ENCODE measurements around the gene MAD2L1BP. TPM values are rescaled to one million over a fixed set of nuclear protein-coding genes. Genes with fewer than 3 reads are reported as not detected.
"Not testable (repeated sequence)": the region's sequence is repeated elsewhere in the genome, so short reads cannot be mapped to it uniquely, and the experiment has no call there.

The MAD2L1BP gene
- total RNA-seq, 1 donor from 2014 or later, result 25.1 TPM

- H3K9ac ChIP-seq (ENCODE audit: low read depth in 1 of 3, low read length in 3 of 3), result no peak overlapping the region
- peaks cover 23 to 35% (median 33%) of the 10 kb centered on the region in 3 donors for H3K4me1 ChIP-seq (ENCODE audit: control insufficient read depth in 3 of 3, insufficient read depth in 3 of 3, low read length in 3 of 3)
- H3K27ac ChIP-seq (ENCODE audit: low read depth, low read length), result no peak overlapping the region
- no peaks in the 10 kb centered on the region for H3K9me3 ChIP-seq (ENCODE audit: control insufficient read depth in 3 of 3, low read length in 3 of 3)
- H3K4me3 ChIP-seq (ENCODE audit: low read length in 3 of 3), result no peak overlapping the region
- no peaks in the 10 kb centered on the region for H3K27me3 ChIP-seq (ENCODE audit: control insufficient read depth in 3 of 3, insufficient read depth in 3 of 3, low read length in 3 of 3)
- peaks cover 48 to 58% (median 50%) of the 10 kb centered on the region in 3 donors for H3K36me3 ChIP-seq (ENCODE audit: control insufficient read depth in 3 of 3, insufficient read depth in 3 of 3, low read length in 3 of 3)
Observed at GRCh38 chr6:43625393-43625992, 10.1 kb upstream of the MAD2L1BP start.

GRCh38 chr6:43627008-43627825 lies 8.4 kb upstream of the MAD2L1BP start:
- H3K36me3 ChIP-seq (ENCODE audit: control insufficient read depth in 3 of 3, insufficient read depth in 3 of 3, low read length in 3 of 3), result peaks cover 32 to 40% (median 34%) of the 10 kb centered on the region in 3 donors

GRCh38 chr6:43628393-43629103 lies 7.1 kb upstream of the MAD2L1BP start:
- Histone ChIP-seq H3K27me3 (ENCODE audit: control insufficient read depth in 3 of 3, insufficient read depth in 3 of 3, low read length in 3 of 3) (no peaks in the 10 kb centered on the region), H3K4me3 (ENCODE audit: low read length in 3 of 3) (peak overlapping the region; percentile 88 to 89 (median 88))

More at GRCh38 chr6:43627008-43627825, 8.4 kb upstream of the MAD2L1BP start:
- Histone ChIP-seq H3K4me3 (ENCODE audit: low read length in 3 of 3) (peak overlapping the region; percentile 1 to 42 (median 34)), H3K4me1 (ENCODE audit: control insufficient read depth in 3 of 3, insufficient read depth in 3 of 3, low read length in 3 of 3) (peaks cover 27 to 39% (median 37%) of the 10 kb centered on the region in 3 donors), H3K27me3 (ENCODE audit: control insufficient read depth in 3 of 3, insufficient read depth in 3 of 3, low read length in 3 of 3) (no peaks in the 10 kb centered on the region), H3K9ac (ENCODE audit: low read depth in 1 of 3, low read length in 3 of 3) (peak overlapping the region; percentile 42 to 62 (median 58)), H3K9me3 (ENCODE audit: control insufficient read depth in 3 of 3, low read length in 3 of 3) (no peaks in the 10 kb centered on the region), H3K27ac (ENCODE audit: low read depth, low read length) (peak overlapping the region; percentile 46)

GRCh38 chr6:43629104-43629504 lies 6.5 kb upstream of the MAD2L1BP start, which contains the start of gene GTPBP2:
Gene GTPBP2 (minus strand): TSS chr6:43629264. CDS start chr6:43629162, 102 bp downstream.
- Histone ChIP-seq H3K4me1 (ENCODE audit: control insufficient read depth in 3 of 3, insufficient read depth in 3 of 3, low read length in 3 of 3) (peaks cover 27 to 39% (median 35%) of the 10 kb centered on the region in 3 donors), H3K27me3 (ENCODE audit: control insufficient read depth in 3 of 3, insufficient read depth in 3 of 3, low read length in 3 of 3) (no peaks in the 10 kb centered on the region), H3K4me3 (ENCODE audit: low read length in 3 of 3) (peak within 1 kb of the TSS; percentile 92 to 98 (median 97)), H3K27ac (ENCODE audit: low read depth, low read length) (peak within 1 kb of the TSS; percentile 98), H3K36me3 (ENCODE audit: control insufficient read depth in 3 of 3, insufficient read depth in 3 of 3, low read length in 3 of 3) (peaks cover 16 to 22% (median 19%) of the 10 kb centered on the region in 3 donors), H3K9me3 (ENCODE audit: control insufficient read depth in 3 of 3, low read length in 3 of 3) (no peaks in the 10 kb centered on the region), H3K9ac (ENCODE audit: low read depth in 1 of 3, low read length in 3 of 3) (peak within 1 kb of the TSS; percentile 96 to 99 (median 98))

More at GRCh38 chr6:43628393-43629103, 7.1 kb upstream of the MAD2L1BP start:
- Histone ChIP-seq H3K27ac (ENCODE audit: low read depth, low read length) (peak overlapping the region; percentile 86), H3K36me3 (ENCODE audit: control insufficient read depth in 3 of 3, insufficient read depth in 3 of 3, low read length in 3 of 3) (peaks cover 22 to 27% (median 25%) of the 10 kb centered on the region in 3 donors), H3K4me1 (ENCODE audit: control insufficient read depth in 3 of 3, insufficient read depth in 3 of 3, low read length in 3 of 3) (peaks cover 27 to 39% (median 37%) of the 10 kb centered on the region in 3 donors), H3K9ac (ENCODE audit: low read depth in 1 of 3, low read length in 3 of 3) (peak overlapping the region; percentile 85 to 89 (median 87)), H3K9me3 (ENCODE audit: control insufficient read depth in 3 of 3, low read length in 3 of 3) (no peaks in the 10 kb centered on the region)

DNA sequence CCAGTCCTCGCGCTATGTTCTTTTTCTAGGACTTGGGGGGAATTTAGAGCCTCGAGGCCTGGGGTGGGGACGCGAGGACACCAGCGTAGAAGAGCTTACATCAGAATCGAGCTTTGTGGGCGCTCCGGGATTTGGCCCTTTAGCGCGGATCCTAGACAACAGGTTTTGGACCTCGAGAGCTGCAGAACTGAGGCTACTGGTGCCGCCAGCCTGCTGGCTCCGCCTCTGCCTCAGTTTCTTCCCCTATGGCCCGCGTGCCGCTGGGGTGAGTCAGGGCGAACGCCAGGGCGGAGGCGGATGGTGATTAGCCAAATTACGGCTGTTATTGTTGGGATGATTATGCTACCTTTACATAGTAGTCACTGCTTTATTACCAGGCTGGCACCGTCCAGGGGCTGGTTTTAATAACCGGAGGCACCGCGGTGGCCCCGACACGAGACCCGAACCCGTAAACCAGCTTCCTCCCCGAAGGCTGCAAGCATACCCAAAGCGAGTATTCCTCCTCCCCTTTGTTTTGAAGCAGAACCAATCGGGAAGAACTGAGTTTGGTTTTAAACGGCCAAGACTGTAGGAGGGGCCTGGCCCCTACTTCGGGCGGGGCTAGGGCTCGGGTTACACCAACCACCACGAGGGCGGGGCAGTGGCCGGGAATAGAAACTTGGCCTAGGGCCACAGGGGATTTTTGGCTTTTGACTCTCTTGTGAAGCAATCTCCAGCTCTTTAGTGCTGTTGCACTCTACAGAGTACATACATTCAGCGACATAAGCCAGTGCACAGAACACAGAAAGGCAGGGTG lies 5.9 kb upstream of the MAD2L1BP start:
- peak overlapping the region; percentile 98 for H3K27ac ChIP-seq (ENCODE audit: low read depth, low read length)
- H3K36me3 ChIP-seq (ENCODE audit: control insufficient read depth in 3 of 3, insufficient read depth in 3 of 3, low read length in 3 of 3), result peaks cover 10 to 16% (median 14%) of the 10 kb centered on the region in 3 donors
- peak overlapping the region; percentile 92 to 98 (median 97) for H3K4me3 ChIP-seq (ENCODE audit: low read length in 3 of 3)
- no peaks in the 10 kb centered on the region for H3K9me3 ChIP-seq (ENCODE audit: control insufficient read depth in 3 of 3, low read length in 3 of 3)
- H3K27me3 ChIP-seq (ENCODE audit: control insufficient read depth in 3 of 3, insufficient read depth in 3 of 3, low read length in 3 of 3), result no peaks in the 10 kb centered on the region
- peak overlapping the region; percentile 96 to 99 (median 98) for H3K9ac ChIP-seq (ENCODE audit: low read depth in 1 of 3, low read length in 3 of 3)
- H3K4me1 ChIP-seq (ENCODE audit: control insufficient read depth in 3 of 3, insufficient read depth in 3 of 3, low read length in 3 of 3), result peaks cover 27 to 39% (median 29%) of the 10 kb centered on the region in 3 donors

GRCh38 chr6:43630980-43631619 lies 4.5 kb upstream of the MAD2L1BP start:
- Histone ChIP-seq H3K36me3 (ENCODE audit: control insufficient read depth in 3 of 3, insufficient read depth in 3 of 3, low read length in 3 of 3) (peaks cover 0 to 2% (median 0%) of the 10 kb centered on the region in 3 donors), H3K4me1 (ENCODE audit: control insufficient read depth in 3 of 3, insufficient read depth in 3 of 3, low read length in 3 of 3) (peaks cover 32 to 48% (median 33%) of the 10 kb centered on the region in 3 donors), H3K27me3 (ENCODE audit: control insufficient read depth in 3 of 3, insufficient read depth in 3 of 3, low read length in 3 of 3) (no peaks in the 10 kb centered on the region), H3K4me3 (ENCODE audit: low read length in 3 of 3) (no peak overlapping the region), H3K9me3 (ENCODE audit: control insufficient read depth in 3 of 3, low read length in 3 of 3) (no peaks in the 10 kb centered on the region), H3K27ac (ENCODE audit: low read depth, low read length) (peak overlapping the region; percentile 98), H3K9ac (ENCODE audit: low read depth in 1 of 3, low read length in 3 of 3) (peak overlapping the region in 2 of 3 donors; percentile 9 to 21)

DNA sequence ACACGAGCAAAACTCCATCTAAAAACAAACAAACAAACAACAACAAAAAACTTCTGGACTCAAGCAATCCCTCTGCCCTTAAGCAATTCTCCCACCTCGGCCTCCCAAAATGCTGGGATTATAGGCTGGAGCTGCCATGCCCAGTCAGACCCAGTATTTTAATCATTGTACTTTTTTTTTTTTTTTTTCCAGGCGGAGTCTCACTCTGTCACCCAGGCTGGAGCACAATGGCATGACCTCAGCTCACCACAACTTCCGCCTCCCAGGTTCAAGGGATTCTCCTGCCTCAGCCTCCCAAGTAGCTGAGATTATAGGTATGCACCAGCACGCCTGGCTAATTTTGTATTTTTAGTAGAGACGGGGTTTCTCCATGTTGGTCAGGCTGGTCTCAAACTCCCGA lies 2.6 kb upstream of the MAD2L1BP start:
- H3K27me3 ChIP-seq (ENCODE audit: control insufficient read depth in 3 of 3, insufficient read depth in 3 of 3, low read length in 3 of 3); H3K4me3 ChIP-seq (ENCODE audit: low read length in 3 of 3); H3K9ac ChIP-seq (ENCODE audit: low read depth in 1 of 3, low read length in 3 of 3); H3K27ac ChIP-seq (ENCODE audit: low read depth, low read length); H3K36me3 ChIP-seq (ENCODE audit: control insufficient read depth in 3 of 3, insufficient read depth in 3 of 3, low read length in 3 of 3); H3K9me3 ChIP-seq (ENCODE audit: control insufficient read depth in 3 of 3, low read length in 3 of 3): not testable (repeated sequence)
- H3K4me1 ChIP-seq (ENCODE audit: control insufficient read depth in 3 of 3, insufficient read depth in 3 of 3, low read length in 3 of 3), result peaks cover 31 to 45% (median 33%) of the 10 kb centered on the region in 3 donors

- H3K36me3 ChIP-seq (ENCODE audit: control insufficient read depth in 3 of 3, insufficient read depth in 3 of 3, low read length in 3 of 3), result peaks cover 2 to 14% (median 5%) of the 10 kb centered on the region in 3 donors
- H3K9ac ChIP-seq (ENCODE audit: low read depth in 1 of 3, low read length in 3 of 3), result no peak overlapping the region
- no peaks in the 10 kb centered on the region for H3K9me3 ChIP-seq (ENCODE audit: control insufficient read depth in 3 of 3, low read length in 3 of 3)
- H3K27ac ChIP-seq (ENCODE audit: low read depth, low read length), result peak overlapping the region; percentile 85
- H3K4me3 ChIP-seq (ENCODE audit: low read length in 3 of 3), result peak overlapping the region in 2 of 3 donors; percentile 95 to 97
- peaks cover 28 to 39% (median 34%) of the 10 kb centered on the region in 3 donors for H3K4me1 ChIP-seq (ENCODE audit: control insufficient read depth in 3 of 3, insufficient read depth in 3 of 3, low read length in 3 of 3)
- H3K27me3 ChIP-seq (ENCODE audit: control insufficient read depth in 3 of 3, insufficient read depth in 3 of 3, low read length in 3 of 3), result no peaks in the 10 kb centered on the region
Observed at GRCh38 chr6:43634702-43635303, 837 bp upstream of the MAD2L1BP start.

Data from skeletal muscle tissue (tissue), 4 donors.